GM19099 (cell line): Measurements from ENCODE around the gene ISM1.

ENCODE experiments used
- POLR2A ChIP-seq: IDR thresholded peaks from 3 replicates; pipeline ENCODE4 v1.6.1; 2011; ENCODE audit warnings: low read depth; ENCODE audit not compliant: insufficient read length; ENCODE audit errors: extremely low read depth

ISM1 gene

GRCh38 chr20:13280609-13281324 is 59.7 kb downstream of the ISM1 start:
- TF ChIP-seq POLR2A, result no peak

- TF ChIP-seq POLR2A, result no peak
These were observed 63.1 kb downstream of the ISM1 start for GRCh38 chr20:13283869-13284829.

- no peak for TF ChIP-seq POLR2A
These were observed 63.8 kb downstream of the ISM1 start for GRCh38 chr20:13284830-13285229.

GRCh38 chr20:13285408-13285807 is 64.3 kb downstream of the ISM1 start:
- no peak for TF ChIP-seq POLR2A

- no peak for TF ChIP-seq POLR2A
These were observed 65.0 kb downstream of the ISM1 start for GRCh38 chr20:13286052-13286451.

GRCh38 chr20:13286607-13287006 is 65.5 kb downstream of the ISM1 start:
- TF ChIP-seq POLR2A, result no peak

GRCh38 chr20:13288357-13288756 is 67.3 kb downstream of the ISM1 start:
- TF ChIP-seq POLR2A, result no peak

GRCh38 chr20:13289031-13289430 is 68.0 kb downstream of the ISM1 start:
- TF ChIP-seq POLR2A, result no peak

GRCh38 chr20:13290724-13291123 is 69.7 kb downstream of the ISM1 start:
- no peak for TF ChIP-seq POLR2A

GRCh38 chr20:13291157-13291556 is 70.1 kb downstream of the ISM1 start:
- TF ChIP-seq POLR2A, result no peak

GRCh38 chr20:13292201-13292885 is 71.3 kb downstream of the ISM1 start:
- no peak for TF ChIP-seq POLR2A

GRCh38 chr20:13294522-13294921 is 73.4 kb downstream of the ISM1 start:
- no peak for TF ChIP-seq POLR2A

GRCh38 chr20:13295637-13296036 is 74.6 kb downstream of the ISM1 start:
- TF ChIP-seq POLR2A, result no peak

GRCh38 chr20:13296070-13296469 is 75.0 kb downstream of the ISM1 start:
- no peak for TF ChIP-seq POLR2A

- no peak for TF ChIP-seq POLR2A
These were observed 76.2 kb downstream of the ISM1 start for GRCh38 chr20:13297147-13297899.
